NCI-H774 (cell line): ENCODE data around the gene CBX3.
A peak's percentile ranks its signal among the peaks of the same experiment; 100 is the strongest.
"Not testable (repeated sequence)": the region's sequence is repeated elsewhere in the genome, so short reads cannot be mapped to it uniquely, and the experiment has no call there.

Source experiments
- DNase-seq: peaks from one replicate; lab custom pipeline; 2025; lab: John Stamatoyannopoulos, UW

CBX3 gene

DNA sequence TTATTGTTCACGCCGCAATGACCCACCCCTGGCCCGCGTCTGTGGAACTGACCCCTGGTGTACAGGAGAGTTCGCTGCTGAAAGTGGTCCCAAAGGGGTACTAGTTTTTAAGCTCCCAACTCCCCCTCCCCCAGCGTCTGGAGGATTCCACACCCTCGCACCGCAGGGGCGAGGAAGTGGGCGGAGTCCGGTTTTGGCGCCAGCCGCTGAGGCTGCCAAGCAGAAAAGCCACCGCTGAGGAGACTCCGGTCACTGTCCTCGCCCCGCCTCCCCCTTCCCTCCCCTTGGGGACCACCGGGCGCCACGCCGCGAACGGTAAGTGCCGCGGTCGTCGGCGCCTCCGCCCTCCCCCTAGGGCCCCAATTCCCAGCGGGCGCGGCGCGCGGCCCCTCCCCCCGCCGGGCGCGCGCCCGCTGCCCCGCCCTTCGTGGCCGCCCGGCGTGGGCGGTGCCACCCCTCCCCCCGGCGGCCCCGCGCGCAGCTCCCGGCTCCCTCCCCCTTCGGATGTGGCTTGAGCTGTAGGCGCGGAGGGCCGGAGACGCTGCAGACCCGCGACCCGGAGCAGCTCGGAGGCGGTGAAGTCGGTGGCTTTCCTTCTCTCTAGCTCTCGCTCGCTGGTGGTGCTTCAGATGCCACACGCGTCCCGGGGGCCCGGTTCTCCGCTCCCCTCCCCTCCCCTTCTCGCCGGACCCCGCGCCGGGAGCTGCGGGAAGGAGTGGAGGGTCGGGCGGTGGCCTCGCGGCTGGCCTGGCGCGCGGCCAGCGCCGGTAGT is at the start of gene CBX3:
CBX3 (plus strand) TSS at position 499 of the 772 bp plus-strand sequence. CDS start 1,254 bp downstream, outside the sequence.
- DNase-seq, result peak; percentile 94

DNA sequence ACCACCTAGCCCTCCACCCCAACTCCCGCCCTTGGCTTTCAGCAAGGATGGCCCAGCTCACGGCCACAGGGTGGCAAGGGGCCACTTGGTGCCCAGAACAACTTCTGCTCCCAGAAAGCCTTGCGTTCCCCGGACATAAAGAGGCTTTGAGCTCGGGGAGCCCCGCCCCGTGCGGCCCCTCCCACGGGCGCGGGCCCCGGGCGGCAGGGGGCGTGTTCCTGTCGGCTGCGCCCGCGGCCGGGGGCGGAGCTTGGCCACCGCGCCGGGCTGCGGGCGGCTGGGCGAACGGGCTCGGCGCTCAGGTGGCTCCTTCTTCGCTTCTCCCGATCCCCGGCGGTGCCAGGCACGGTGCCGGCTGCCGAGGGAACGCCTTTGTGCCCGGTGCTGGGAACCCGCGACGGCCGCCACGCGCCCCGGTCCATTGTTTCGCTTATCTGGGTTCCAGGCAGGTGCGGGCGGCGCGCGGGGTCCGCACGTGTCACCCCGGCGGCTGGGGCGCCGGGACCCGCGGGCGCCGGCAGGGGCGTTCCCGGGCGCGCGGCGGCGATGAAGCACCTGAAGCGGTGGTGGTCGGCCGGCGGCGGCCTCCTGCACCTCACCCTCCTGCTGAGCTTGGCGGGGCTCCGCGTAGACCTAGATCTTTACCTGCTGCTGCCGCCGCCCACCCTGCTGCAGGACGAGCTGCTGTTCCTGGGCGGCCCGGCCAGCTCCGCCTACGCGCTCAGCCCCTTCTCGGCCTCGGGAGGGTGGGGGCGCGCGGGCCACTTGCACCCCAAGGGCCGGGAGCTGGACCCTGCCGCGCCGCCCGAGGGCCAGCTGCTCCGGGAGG is 49.4 kb upstream of the CBX3 start, which contains the start of gene NFE2L3:
NFE2L3 (plus strand) TSS at position 246 of the 829 bp plus-strand sequence; CDS start at position 547, 301 bp downstream.
- DNase-seq, result peak; percentile 81

DNA sequence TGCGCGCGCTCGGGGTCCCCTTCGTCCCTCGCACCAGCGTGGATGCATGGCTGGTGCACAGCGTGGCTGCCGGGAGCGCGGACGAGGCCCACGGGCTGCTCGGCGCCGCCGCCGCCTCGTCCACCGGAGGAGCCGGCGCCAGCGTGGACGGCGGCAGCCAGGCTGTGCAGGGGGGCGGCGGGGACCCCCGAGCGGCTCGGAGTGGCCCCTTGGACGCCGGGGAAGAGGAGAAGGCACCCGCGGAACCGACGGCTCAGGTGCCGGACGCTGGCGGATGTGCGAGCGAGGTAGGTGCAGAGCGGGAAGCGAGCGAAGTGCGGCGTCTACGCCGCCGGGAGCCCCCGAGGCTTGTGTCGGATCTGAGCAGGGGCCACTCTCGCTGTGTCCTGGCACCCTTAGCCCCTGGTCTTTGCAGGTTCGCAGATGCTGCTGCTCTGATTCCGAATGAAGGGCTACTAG is 48.7 kb upstream of the CBX3 start:
- DNase-seq, result not testable (repeated sequence)

DNA sequence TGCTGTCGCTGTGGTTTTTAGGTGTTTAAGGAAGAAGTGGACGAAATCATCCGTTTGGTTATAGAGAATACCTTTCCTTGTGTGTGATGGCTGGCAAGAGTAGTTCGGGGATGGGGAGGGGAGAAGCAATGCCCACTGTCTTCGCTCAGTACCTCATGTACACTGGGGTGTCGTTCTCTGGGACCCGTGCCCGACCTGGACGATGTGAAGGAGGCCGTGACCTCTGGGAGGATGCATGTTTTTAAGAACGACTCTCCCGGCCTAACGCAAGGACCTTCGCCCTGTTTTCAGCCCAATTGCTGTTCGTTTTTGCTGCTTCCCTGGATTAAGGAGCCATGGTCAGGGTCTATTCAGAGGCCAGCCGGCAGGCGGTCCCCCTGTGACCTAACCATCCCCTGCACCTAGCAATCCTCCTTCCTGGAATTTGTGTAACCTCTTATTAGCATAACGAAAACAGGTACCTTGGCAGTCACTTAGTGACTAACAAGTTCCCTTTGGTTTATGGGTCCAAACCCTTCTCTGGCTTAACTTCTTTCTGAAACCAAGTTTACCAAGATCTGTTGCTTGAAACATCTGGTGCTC is 48.2 kb upstream of the CBX3 start:
- no peak for DNase-seq

DNA sequence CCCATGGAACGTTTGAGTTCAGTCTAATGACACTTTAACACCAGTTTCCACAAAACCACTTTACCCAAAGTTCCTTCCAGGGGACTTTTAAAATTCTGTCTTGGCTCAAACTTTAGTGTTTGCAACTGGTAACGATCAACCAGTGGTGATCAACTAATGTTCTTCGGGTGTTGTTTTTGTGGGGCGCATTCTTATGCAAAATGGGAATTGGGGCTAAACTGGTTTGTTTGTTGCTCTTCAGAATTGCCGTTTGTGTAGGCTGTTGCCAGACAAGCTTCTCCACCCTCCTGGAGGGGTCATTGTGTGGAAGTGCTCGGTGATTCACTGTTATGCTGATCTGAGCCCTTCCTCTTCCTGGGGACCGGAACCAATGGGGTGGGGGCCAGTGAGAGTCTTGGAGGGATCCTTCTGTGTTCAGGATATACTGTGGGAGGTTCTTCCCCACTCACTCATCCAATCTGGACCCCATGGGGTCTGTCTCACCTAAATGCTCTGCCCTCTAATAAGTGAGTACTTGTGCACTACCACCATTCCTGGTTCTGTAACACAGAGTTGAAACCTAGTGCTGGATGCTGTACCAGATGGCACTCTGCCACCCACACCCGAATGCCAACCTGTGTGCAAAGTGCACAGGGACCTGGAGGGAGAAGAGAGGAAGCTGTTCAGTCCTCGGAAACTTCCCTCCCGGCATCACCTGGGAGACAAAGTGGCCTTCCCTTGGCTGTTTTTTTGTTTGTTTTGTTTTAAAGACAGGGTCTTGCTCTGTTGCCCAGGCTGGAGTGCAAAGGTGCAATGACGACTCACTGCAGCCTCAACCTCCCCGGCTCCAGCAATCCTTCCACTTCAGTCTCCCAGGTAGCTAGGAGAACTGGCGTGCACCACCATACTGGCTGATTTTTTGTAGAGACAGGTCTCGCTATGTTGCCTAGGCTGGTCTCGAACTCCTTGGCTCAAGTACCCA is 47.4 kb upstream of the CBX3 start:
- DNase-seq, result no peak

DNA sequence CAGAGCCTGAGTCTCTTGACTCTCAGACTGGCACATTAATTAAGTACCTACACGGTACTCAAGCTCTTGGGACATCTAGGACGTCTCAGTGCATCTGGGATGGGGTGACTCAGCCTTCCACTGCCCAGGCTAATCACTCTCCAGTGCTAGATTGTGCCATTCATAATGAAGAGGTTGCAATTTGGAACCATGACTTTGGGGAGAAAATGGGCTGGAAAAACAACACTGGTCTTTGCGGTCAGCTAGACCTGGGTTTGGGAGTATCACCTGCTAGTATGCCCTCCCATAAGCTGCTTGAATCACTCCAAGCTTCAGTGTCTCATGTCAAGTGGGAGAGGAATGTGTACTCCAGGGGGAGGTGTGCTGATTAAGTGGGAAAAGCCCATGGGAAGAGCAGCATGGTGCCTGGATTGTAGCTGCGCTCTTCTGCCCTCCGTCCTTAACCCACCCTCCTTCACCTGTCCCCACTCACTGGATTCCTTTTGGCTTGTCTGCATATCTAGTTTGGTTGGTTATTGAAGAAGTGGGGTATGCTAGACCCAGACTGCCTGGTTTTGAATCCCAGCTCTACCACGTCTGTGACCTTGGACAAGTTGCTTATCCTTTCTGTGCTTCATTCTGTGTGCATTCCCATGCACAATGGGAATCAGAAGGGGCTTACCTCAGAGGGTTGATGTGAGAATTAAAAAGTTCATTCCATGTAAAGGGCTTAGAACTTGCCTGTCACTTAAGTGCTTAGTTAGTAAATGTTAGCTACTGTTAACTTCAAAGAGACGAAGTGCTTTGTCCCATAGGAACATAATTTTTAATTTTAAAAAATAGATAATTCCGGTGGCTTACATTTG is 45.8 kb upstream of the CBX3 start:
- DNase-seq, result no peak

DNA sequence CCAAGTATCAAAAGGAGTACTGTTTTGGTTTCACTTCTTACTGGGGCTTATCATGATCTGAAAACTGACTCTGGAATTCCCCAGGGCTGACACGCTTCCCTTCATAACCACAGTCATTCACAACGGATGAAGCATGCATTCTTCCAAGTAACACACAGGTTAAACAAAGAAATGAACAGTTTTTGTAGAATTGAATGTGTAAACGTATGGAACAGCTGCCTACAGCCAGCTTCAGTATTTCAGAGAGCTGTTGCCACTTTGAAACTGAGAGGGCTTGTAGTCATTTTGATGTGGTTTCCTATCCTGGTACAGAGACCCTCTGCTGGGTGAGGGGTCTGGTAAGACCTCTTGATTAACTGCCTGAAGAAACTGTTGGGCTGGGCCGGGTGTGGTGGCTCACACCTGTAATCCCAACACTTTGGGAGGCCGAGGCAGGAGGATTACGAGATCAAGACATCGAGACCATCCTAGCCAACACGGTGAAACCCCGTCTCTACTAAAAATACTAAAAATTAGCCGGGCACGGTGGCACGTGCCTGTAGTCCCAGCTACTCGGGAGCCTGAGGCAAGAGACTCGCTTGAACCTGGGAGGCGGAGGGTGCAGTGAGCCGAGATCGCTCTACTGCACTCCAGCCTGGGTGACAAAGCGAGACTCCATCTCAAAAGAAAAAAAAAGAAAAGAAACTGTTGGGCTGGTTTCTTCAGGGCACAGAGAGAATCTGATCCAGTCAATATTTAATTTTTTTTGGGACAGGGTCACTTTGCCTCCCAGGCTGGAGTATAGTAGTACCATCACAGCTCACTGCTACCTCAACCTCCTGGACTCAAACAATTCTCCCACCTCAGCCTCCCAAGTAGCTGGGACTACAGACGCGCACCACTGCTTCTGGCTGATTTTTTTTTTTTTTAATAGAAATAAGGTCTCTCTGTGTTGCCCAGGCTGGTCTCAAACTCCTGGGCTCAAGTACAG is 44.8 kb upstream of the CBX3 start:
- DNase-seq, result no peak

DNA sequence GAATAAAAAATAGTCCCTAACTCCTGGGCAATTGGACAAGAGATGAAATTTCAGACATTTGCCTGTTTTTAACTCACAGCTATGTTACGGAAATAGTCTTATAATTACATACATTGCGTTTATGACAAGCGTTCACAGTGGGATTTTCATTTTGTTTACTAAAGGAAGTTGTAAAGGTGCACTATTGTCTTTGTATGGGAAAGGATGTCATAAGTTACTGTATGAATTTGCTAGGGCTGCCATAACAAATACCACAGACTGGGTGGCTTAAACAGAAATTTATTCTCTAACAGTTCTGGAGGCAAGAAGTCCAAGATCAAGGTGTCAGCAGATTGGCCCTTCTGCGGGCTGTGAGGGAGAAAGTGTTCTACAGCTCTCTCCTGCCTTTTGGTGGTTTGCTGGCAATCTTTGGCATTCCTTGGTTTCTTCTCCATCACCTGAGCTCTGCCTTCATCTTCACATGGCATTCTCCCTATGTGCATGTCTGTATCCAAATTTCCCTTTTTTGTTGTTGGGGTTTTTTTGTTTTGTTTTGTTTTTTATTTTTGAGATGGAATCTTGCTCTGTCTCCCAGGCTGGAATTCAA is 43.9 kb upstream of the CBX3 start:
- DNase-seq, result no peak

DNA sequence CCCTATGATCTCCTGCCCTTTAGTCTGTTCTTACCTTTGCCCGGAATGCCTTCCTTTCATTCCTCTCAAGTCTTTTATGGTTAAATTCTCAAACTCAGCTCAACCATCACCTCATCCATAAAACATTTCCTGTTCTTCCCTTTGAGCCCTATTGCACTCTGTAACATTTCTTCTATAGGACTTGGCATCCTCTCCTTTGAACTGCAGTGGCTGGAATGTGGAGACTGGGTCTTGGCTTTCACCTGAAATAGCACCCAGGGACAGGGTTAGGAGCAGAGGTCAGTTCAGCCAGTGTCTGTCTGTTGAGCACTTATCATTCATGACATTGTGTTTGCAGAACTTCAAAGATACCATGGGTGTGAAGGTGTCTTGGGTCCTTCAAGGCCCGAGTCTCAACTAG is 42.3 kb upstream of the CBX3 start:
- no peak for DNase-seq

DNA sequence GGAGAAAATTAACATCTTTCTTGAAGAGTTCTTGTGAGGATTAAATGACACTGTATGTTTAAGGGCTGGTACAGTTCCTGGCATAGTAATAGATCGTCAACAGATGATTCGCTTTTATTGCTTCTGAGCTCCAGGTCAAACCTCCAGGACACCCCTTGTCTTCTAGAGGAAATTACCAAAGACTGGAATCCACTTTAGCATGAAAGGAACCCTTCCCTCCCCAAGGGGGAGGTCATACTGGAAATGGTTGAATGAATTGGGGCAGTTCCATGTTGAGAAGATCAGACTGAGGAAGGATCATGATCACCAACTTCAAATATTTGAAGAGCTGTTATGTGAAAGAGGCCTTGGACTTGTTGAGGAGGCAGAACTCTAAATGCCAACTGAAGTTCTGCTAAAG is 40.6 kb upstream of the CBX3 start:
- no peak for DNase-seq

DNA sequence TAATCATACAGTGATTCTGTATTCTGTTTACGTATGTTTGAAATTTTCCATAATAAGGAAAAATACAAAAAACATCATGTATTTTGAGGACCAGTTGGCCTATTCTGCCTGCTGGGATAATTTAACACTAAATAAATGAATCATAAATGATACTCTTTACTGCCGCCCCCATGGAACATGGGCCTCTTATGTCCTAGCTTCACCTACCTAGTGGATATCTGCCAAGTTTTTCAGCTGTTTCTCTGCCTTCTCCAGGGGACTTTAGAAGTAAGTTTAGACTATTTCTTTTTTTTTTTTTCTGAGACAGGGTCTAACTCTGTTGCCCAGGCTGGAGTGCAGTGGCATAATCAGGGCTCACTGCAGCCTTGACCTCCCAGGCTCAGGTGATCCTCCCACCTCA is 39.1 kb upstream of the CBX3 start:
- DNase-seq, result no peak

DNA sequence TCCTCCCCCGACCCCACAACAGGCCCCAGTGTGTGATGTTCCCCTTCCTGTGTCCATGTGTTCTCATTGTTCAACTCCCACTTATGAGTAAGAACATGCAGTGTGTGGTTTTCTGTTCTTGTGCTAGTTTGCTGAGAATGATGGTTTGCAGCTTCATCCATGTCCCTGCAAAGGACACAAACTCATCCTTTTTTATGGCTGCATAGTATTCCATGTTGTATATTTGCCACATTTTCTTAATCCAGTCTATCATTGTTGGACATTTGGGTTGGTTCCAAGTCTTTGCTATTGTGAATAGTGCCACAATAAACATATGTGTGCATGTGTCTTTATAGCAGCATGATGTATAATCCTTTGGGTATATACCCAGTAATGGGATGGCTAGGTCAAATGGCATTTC is 37.7 kb upstream of the CBX3 start:
- not testable (repeated sequence) for DNase-seq

DNA sequence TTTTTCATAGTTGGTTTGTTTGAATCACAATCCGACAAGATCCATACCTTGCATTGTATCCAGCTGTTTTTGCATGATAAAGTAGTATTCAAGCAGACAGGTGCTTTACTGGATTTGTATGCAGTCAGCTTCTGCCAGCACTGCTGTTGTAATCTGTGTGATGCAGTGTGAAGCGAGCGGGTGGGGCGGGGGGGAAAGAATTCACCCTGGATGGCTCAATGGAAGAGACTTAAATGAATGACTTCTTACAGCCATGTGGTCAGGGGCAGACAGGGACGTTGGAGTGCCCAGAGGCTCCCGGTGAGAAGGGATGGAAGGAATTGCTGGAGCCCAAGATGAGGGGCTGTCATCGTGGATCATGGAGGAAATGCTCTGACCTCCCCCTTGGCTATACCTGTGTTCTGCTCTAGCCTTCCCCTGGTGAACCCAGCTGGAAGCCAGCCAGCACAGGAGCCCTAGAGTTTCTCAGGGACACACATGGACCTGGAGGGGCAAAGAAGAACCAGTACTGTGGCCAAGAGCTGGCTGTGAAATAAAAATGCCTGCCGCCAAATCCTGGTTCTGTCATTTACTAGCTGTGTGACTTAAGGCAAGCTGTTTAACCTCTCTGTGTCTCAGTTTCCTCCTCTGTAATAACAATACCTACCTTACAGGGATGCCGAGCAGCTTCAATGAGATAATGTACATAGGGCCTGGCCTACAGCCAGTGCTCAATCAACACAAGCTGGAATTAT is 35.4 kb upstream of the CBX3 start:
- no peak for DNase-seq

DNA sequence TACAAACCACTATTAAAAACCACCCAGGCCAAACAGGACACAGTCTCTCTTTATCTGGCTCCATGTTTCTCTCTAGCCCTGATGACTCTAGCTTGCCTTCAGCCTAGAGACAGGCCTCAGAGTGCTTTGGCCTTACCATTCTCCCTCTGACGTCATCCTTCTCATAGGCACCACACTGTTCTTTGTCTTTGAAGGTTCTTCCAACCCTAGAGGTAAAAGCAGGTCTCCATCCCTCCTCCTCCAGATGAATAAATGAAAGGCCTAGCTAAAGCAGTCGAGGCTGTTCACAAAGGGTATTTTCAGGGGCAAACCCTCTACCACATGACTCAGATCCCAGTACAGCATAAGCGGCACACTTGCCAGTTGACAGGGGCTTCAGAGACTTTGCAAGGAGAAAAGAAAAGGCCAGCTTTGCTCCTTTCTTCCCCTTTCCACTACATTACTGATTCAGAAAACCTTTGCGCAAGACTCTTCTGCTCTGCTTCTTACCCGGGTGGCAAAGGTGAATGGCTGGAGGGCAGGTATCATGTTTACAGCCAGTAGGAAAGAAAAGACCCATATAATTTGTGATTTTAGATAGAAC is 34.8 kb upstream of the CBX3 start:
- no peak for DNase-seq

DNA sequence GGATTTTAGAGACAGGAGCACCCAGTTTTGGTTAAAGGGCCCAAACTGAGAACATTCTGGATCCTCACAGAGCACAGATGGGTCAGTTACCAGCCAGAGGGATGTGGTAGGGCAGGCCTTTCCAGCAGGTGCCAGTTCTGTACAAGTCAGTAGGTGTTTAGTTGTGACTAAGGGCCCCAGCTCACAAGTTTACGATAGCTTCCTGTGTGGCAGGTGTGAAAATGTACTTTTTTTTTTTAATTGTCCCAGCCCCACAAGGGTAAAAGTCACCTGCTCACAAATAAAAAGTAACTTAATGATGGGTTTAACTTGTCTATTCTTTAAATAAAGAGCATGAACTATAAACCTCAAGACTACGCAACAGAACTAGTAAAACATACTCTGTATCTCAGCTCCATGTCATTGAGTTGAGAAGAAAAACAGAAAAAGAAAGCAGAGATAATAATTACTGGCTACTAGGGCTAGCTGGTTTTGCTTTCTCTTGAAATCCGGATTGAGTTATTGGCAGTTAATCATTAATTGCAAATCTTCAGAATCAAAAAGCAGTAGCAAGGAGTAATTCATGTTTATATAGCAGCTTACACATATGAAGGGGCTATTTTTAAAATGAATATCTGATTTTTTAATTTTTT is 34.1 kb upstream of the CBX3 start:
- no peak for DNase-seq

DNA sequence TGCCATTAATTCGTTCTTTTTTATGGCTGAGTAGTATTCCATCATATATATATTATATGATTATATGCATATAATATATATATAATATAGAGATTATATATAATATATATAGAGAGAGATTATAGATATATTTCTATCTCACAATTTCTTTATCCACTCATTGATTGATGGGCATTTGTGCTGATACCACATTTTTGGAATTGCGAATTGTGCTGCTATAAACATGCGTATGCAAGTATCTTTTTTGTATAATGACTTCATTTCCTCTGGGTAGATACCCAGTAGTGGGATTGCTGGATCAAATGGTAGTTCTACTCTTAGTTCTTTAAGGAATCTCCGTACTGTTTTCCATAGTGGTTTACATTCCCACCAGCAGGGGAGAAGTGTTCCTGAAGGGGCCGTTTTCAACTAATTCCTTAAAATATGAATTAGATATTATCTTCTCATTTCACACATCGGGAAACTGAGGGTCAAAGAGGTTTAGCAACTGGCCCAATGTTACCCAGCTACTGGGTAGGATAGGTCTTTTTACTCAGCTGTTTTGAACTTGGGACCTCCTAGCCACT is 33.0 kb upstream of the CBX3 start:
- DNase-seq, result no peak

DNA sequence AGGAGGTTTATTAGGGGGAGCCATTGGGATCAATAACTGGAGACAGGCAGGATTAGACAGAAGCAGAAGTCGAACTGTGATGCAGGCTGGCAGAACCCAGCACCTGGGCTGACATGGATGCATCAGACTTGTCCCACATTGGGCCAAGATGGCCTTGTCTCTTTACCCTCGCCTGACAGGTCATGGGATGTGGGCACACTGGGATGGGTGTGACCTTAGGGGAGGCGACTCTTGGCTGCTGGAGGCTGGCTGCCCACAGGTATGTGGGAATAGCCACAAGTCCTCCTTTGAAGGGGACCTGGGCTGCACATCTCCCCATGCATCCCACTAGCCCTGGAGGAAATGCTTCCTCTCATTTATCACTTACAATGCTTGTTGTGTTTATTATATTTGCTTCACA is 32.3 kb upstream of the CBX3 start:
- no peak for DNase-seq
